Testis (tissue), 3 donors: Measurements from ENCODE around the gene BRI3BP. TPM values are rescaled to one million over a fixed set of nuclear protein-coding genes. Genes with fewer than 3 reads are reported as not detected.
"Not testable (repeated sequence)": the region's sequence is repeated elsewhere in the genome, so short reads cannot be mapped to it uniquely, and the experiment has no call there.

Experiments used
- DNase-seq: peaks from one replicate; pipeline ENCODE4 v3.0.0-alpha.2; 2019
- H3K27ac ChIP-seq, 2 donors: fragments of 200-600 bp; sonication (generic); one replicate each; pipeline ENCODE4 v1.5.1; 2019
- H3K27me3 ChIP-seq: fragments of 200-600 bp; sonication (generic); one replicate; pipeline ENCODE4 v1.5.1; 2019
- H3K36me3 ChIP-seq: fragments of 200-600 bp; sonication (generic); one replicate; pipeline ENCODE4 v1.5.1; 2017; ENCODE audit warnings: low read depth; ENCODE audit errors: missing control alignments
- H3K4me1 ChIP-seq: fragments of 200-600 bp; sonication (generic); one replicate; pipeline ENCODE4 v1.5.1; 2019
- H3K4me3 ChIP-seq, 2 donors: fragments of 200-600 bp; sonication (generic); one replicate each; pipeline ENCODE4 v1.5.1; 2017 to 2019
- H3K9me3 ChIP-seq: fragments of 200-600 bp; sonication (generic); one replicate; pipeline ENCODE4 v1.5.1; 2017
- CTCF ChIP-seq, 3 experiments: fragments of 450-650 bp in 2 of 3; fragments of 200-600 bp in 1 of 3; sonication (generic) in 1 of 3; IDR thresholded peaks; one replicate each; pipeline ENCODE4 v1.5.1; 2016 to 2019; ENCODE audit warnings: antibody characterized with exemption in 3 of 3, mild to moderate bottlenecking in 2 of 3, moderate library complexity in 1 of 3
- POLR2A ChIP-seq: fragments of 450-650 bp; IDR thresholded peaks from one replicate; pipeline ENCODE4 v1.6.1; 2017; ENCODE audit warnings: antibody characterized with exemption, mild to moderate bottlenecking, moderate library complexity
- WGBS, 2 donors: methylation state at CpG; one replicate each; pipeline ENCODE4 v1.1.5; 2018; 5-methylcytosine and 5-hydroxymethylcytosine counted together
- intact Hi-C: fragments of 100-400 bp; cut with DNase I; formaldehyde crosslinking; loops from one replicate; pipeline ENCODE4 v1.15.1; 2023; ENCODE audit warnings: low total_unique reads
- polyA plus RNA-seq: library from polyadenylated mRNA; stranded (reverse); fragments of 350-450 nt; fragmentation: Illumina TruSeq; extraction: RNeasy Lipid Tissue Mini Kit (QIAGEN cat#74804); gene quantifications from one replicate; pipeline ENCODE4 v1.2.3, GENCODE V29; 2014; ENCODE audit warnings: low read depth, low replicate concordance; ENCODE audit not compliant: insufficient read depth
- total RNA-seq, 2 donors: library from RNA; depleted of rRNA; stranded (reverse); fragments of >200 nt; gene quantifications; one replicate each; pipeline ENCODE4 v1.2.3, GENCODE V29; 2016

BRI3BP gene
- total and polyA plus RNA-seq, 3 donors from 2014 or later, result 3.5 to 3.8 (median 3.5) TPM

DNA sequence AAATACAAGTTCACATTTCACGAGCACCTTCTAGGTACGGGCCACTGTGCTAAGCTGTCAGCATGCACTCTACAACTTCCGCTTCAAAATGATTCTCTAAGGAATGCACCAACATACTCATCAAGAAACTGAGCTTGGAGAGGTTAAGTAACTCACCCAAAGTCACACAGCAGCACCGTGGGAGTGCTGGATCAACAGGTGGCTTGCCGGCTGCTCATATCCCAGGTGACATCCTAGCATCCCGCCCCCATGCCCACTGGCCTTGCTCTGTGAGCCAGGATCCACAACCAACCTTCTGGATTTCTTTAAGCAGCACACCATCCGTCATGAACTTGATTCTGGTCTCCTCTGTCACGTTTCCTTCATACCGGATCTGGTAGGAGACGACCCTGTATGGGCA is 21.2 kb upstream of the BRI3BP start:
- intact Hi-C loops, result no loop called here
- Histone ChIP-seq H3K36me3 (no peaks in the 10 kb centered on the region), H3K27ac (no peak overlapping the region), H3K27me3 (no peaks in the 10 kb centered on the region), H3K4me3 (no peak overlapping the region), H3K9me3 (no peaks in the 10 kb centered on the region), H3K4me1 (no peaks in the 10 kb centered on the region)
- DNase-seq, result no peak
- no peak for TF ChIP-seq CTCF (IDR thresholded peaks at IDR 0.05)
- TF ChIP-seq POLR2A, result no peak
- WGBS, 2 donors, result 84 to 92% methylated on average over 7 to 10 of the region's 10 CpGs

- no peaks in the 10 kb centered on the region for H3K4me1 ChIP-seq
- H3K9me3 ChIP-seq, result no peaks in the 10 kb centered on the region
- intact Hi-C loops, result no loop called here
- DNase-seq, result no peak
- WGBS, 2 donors, result 83 to 97% methylated on average over 4 to 15 of the region's 15 CpGs
- no peak overlapping the region for H3K4me3 ChIP-seq
- no peaks in the 10 kb centered on the region for H3K27me3 ChIP-seq
- no peak overlapping the region for H3K27ac ChIP-seq
- H3K36me3 ChIP-seq, result no peaks in the 10 kb centered on the region
- TF ChIP-seq POLR2A (no peak), CTCF (IDR thresholded peaks at IDR 0.05) (no peak)
Measured at GRCh38 chr12:124975276-124975675, 18.2 kb upstream of the BRI3BP start.

DNA sequence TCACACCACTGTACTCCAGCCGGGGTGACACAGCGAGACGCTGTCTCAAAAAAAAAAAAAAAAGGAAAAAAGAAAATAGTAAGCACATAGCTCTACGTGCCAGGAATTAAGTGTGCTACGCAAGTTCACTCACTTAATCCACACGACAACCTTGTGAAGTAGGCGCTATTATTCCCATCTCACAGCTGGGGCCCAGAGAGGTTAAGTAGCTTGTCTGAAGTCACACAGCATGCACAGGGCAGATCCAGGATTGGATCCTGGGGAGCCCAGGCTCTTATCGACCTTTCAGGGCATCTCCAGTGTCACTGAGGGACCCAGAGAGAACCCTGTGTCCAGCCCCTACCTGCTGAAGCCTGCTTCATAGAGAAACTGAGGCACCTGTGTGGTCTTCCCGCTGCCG is 16.4 kb upstream of the BRI3BP start:
- Histone ChIP-seq H3K4me3 (no peak overlapping the region), H3K36me3 (no peaks in the 10 kb centered on the region), H3K27ac (no peak overlapping the region), H3K9me3 (no peaks in the 10 kb centered on the region), H3K4me1 (no peaks in the 10 kb centered on the region), H3K27me3 (no peaks in the 10 kb centered on the region)
- DNase-seq, result no peak
- TF ChIP-seq POLR2A, result no peak
- TF ChIP-seq CTCF (IDR thresholded peaks at IDR 0.05), result no peak
- WGBS, 2 donors, result 93 to 98% methylated on average over 10 of the region's 10 CpGs
- intact Hi-C loops, result no loop called here

GRCh38 chr12:124979568-124979967 is 13.9 kb upstream of the BRI3BP start:
- intact Hi-C loops, result no loop called here
- Histone ChIP-seq H3K27me3 (no peaks in the 10 kb centered on the region), H3K4me3 (no peak overlapping the region), H3K9me3 (no peaks in the 10 kb centered on the region), H3K4me1 (no peaks in the 10 kb centered on the region), H3K27ac (no peak overlapping the region), H3K36me3 (no peaks in the 10 kb centered on the region)
- WGBS, 2 donors, result 84 to 87% methylated on average over 10 of the region's 10 CpGs
- DNase-seq, result no peak
- no peak for TF ChIP-seq POLR2A
- no peak for TF ChIP-seq CTCF (IDR thresholded peaks at IDR 0.05)

GRCh38 chr12:124980098-124980892 is 13.2 kb upstream of the BRI3BP start:
- Histone ChIP-seq H3K4me3 (no peak overlapping the region), H3K9me3 (no peaks in the 10 kb centered on the region), H3K4me1 (no peaks in the 10 kb centered on the region), H3K27ac (no peak overlapping the region), H3K36me3 (no peaks in the 10 kb centered on the region), H3K27me3 (no peaks in the 10 kb centered on the region)
- WGBS, 2 donors, result 92 to 98% methylated on average over 11 to 41 of the region's 41 CpGs
- intact Hi-C loops, result no loop called here
- DNase-seq, result no peak
- no peak for TF ChIP-seq CTCF (IDR thresholded peaks at IDR 0.05)

GRCh38 chr12:124986876-124987275 is 6.6 kb upstream of the BRI3BP start:
- H3K9me3 ChIP-seq, DNase-seq, H3K4me3 ChIP-seq, intact Hi-C loops, H3K36me3 ChIP-seq, H3K27me3 ChIP-seq, H3K4me1 ChIP-seq, H3K27ac ChIP-seq: not testable (repeated sequence)
- 85 to 94% methylated on average over 15 of the region's 15 CpGs for WGBS, 2 donors
